Effector CD8-positive, alpha-beta T cell (primary cell): ENCODE results near the gene ARL2BP.
"Not testable (repeated sequence)": the region's sequence is repeated elsewhere in the genome, so short reads cannot be mapped to it uniquely, and the experiment has no call there.

Experiments used
- DNase-seq: peaks from one replicate; lab custom pipeline; 2025; lab: John Stamatoyannopoulos, UW

ARL2BP gene

GRCh38 chr16:57263541-57264351, 18.7 kb downstream of the ARL2BP start:
- DNase-seq: no peak

GRCh38 chr16:57264381-57264780, 19.3 kb downstream of the ARL2BP start:
- DNase-seq: no peak

GRCh38 chr16:57264950-57265371, 19.9 kb downstream of the ARL2BP start:
- DNase-seq: no peak

GRCh38 chr16:57265850-57266530, 20.9 kb downstream of the ARL2BP start:
- no peak for DNase-seq

GRCh38 chr16:57266531-57267260, 21.6 kb downstream of the ARL2BP start:
- DNase-seq: peak; percentile 4

GRCh38 chr16:57267343-57267742, 22.3 kb downstream of the ARL2BP start:
- not testable (repeated sequence) for DNase-seq

GRCh38 chr16:57268804-57269800, 24.0 kb downstream of the ARL2BP start:
- no peak for DNase-seq

- no peak for DNase-seq
Observed at GRCh38 chr16:57270221-57271062, 25.4 kb downstream of the ARL2BP start.

- DNase-seq: no peak
Observed at GRCh38 chr16:57271063-57271345, 25.9 kb downstream of the ARL2BP start.

GRCh38 chr16:57271867-57272495, 26.9 kb downstream of the ARL2BP start:
- no peak for DNase-seq

- no peak for DNase-seq
Observed at GRCh38 chr16:57273359-57273758, 28.3 kb downstream of the ARL2BP start.

- no peak for DNase-seq
Observed at GRCh38 chr16:57273826-57274225, 28.8 kb downstream of the ARL2BP start.

- not testable (repeated sequence) for DNase-seq
Observed at GRCh38 chr16:57275946-57276345, 30.9 kb downstream of the ARL2BP start.

GRCh38 chr16:57276596-57276995, 31.5 kb downstream of the ARL2BP start:
- DNase-seq: no peak

GRCh38 chr16:57277586-57277985, 32.5 kb downstream of the ARL2BP start:
- DNase-seq: no peak

- no peak for DNase-seq
Observed at GRCh38 chr16:57278494-57278893, 33.4 kb downstream of the ARL2BP start.

GRCh38 chr16:57279780-57280638, 35.0 kb downstream of the ARL2BP start:
- no peak for DNase-seq

GRCh38 chr16:57281791-57282190, 36.7 kb downstream of the ARL2BP start:
- DNase-seq: no peak

- no peak for DNase-seq
Observed at GRCh38 chr16:57282510-57283213, 37.6 kb downstream of the ARL2BP start.
